ENCODE data around the gene MRPL32. TPM values are rescaled to one million over a fixed set of nuclear protein-coding genes. Genes with fewer than 3 reads are reported as not detected.

The MRPL32 gene
- total RNA-seq, 1 experiment from 2014 or later, result 61.6 TPM

GRCh38 chr7:42925630-42926029 lies 6.5 kb upstream of the MRPL32 start:
- peaks cover 47% of the 10 kb centered on the region for H3K36me3 Mint-ChIP-seq (ENCODE audit: insufficient read depth, unreplicated experiment)
- ChIA-PET CTCF (no interaction called here), POLR2A (no interaction called here)
- no peaks in the 10 kb centered on the region for H3K9me3 Mint-ChIP-seq (ENCODE audit: unreplicated experiment)
- H3K27me3 ChIP-seq (replicated peaks; ENCODE audit: control insufficient read depth, insufficient read depth, low read length), result no peaks in the 10 kb centered on the region
- intact Hi-C loops (cut with micrococcal nuclease; ENCODE audit: unreplicated experiment), result no loop called here
- TF ChIP-seq, protein P1, sequence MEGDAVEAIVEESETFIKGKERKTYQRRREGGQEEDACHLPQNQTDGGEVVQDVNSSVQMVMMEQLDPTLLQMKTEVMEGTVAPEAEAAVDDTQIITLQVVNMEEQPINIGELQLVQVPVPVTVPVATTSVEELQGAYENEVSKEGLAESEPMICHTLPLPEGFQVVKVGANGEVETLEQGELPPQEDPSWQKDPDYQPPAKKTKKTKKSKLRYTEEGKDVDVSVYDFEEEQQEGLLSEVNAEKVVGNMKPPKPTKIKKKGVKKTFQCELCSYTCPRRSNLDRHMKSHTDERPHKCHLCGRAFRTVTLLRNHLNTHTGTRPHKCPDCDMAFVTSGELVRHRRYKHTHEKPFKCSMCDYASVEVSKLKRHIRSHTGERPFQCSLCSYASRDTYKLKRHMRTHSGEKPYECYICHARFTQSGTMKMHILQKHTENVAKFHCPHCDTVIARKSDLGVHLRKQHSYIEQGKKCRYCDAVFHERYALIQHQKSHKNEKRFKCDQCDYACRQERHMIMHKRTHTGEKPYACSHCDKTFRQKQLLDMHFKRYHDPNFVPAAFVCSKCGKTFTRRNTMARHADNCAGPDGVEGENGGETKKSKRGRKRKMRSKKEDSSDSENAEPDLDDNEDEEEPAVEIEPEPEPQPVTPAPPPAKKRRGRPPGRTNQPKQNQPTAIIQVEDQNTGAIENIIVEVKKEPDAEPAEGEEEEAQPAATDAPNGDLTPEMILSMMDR (IDR thresholded peaks at IDR 0.05; ENCODE audit: insufficient read depth in 1 of 2, low read depth in 1 of 2, low read length in 1 of 2, severe bottlenecking in 1 of 2, unreplicated experiment in 1 of 2), result no peak
- no TSS peak for BruUV-seq (replicated peaks)
- peaks cover 6% of the 10 kb centered on the region; the same call in 1 of the 2 replicates for H3K4me1 ChIP-seq
- H3K27me3 Mint-ChIP-seq (ENCODE audit: insufficient read depth, unreplicated experiment), result no peaks in the 10 kb centered on the region
- no peaks in the 10 kb centered on the region for H3K9me3 ChIP-seq
- H3K36me3 ChIP-seq (ENCODE audit: control insufficient read depth, insufficient read depth, low read length), result no peaks in the 10 kb centered on the region
- peaks cover 14% of the 10 kb centered on the region for H3K4me1 Mint-ChIP-seq (ENCODE audit: low read depth, unreplicated experiment)
- no peak overlapping the region for H3K27ac Mint-ChIP-seq (ENCODE audit: unreplicated experiment)
- H3K4me3 ChIP-seq (ENCODE audit: low read depth, low read length), result no peak overlapping the region
- H3K4me3 Mint-ChIP-seq (ENCODE audit: unreplicated experiment), result no peak overlapping the region
- DNase-seq, result no peak

DNA sequence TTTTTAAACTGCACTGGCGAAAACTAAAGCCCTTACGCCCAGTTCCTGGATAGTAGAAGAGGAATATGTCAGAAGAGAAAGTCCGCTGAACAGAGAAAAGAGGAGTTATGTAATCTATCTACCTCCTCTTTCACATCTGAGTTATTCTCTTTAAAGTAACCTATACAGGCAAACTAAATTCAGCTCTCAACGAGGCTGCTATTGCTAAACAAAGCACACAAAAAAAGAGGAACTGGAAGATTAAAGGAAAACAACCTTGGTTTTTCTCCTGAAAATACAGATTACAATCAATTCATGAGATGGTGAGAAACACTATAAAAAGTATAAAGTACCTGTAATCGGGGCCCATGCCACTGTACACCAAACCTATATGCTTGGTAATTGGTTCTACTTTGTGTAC lies 6.0 kb upstream of the MRPL32 start:
- TF ChIP-seq, protein P1 (IDR thresholded peaks at IDR 0.05; ENCODE audit: insufficient read depth in 1 of 2, low read depth in 1 of 2, low read length in 1 of 2, severe bottlenecking in 1 of 2, unreplicated experiment in 1 of 2), result no peak
- intact Hi-C loops (cut with micrococcal nuclease; ENCODE audit: unreplicated experiment), result no loop called here
- no peaks in the 10 kb centered on the region for H3K9me3 ChIP-seq
- CTCF ChIA-PET, result no interaction called here
- no peaks in the 10 kb centered on the region for H3K27me3 ChIP-seq (replicated peaks; ENCODE audit: control insufficient read depth, insufficient read depth, low read length)
- H3K4me1 ChIP-seq, result peaks cover 6% of the 10 kb centered on the region; the same call in 1 of the 2 replicates
- H3K36me3 ChIP-seq (ENCODE audit: control insufficient read depth, insufficient read depth, low read length), result no peaks in the 10 kb centered on the region
- POLR2A ChIA-PET, result no interaction called here
- no peaks in the 10 kb centered on the region for H3K9me3 Mint-ChIP-seq (ENCODE audit: unreplicated experiment)
- peaks cover 14% of the 10 kb centered on the region for H3K4me1 Mint-ChIP-seq (ENCODE audit: low read depth, unreplicated experiment)
- H3K4me3 Mint-ChIP-seq (ENCODE audit: unreplicated experiment), result no peak overlapping the region
- H3K4me3 ChIP-seq (ENCODE audit: low read depth, low read length), result no peak overlapping the region
- BruUV-seq (replicated peaks), result no TSS peak
- DNase-seq, result no peak
- peaks cover 42% of the 10 kb centered on the region for H3K36me3 Mint-ChIP-seq (ENCODE audit: insufficient read depth, unreplicated experiment)
- H3K27ac Mint-ChIP-seq (ENCODE audit: unreplicated experiment), result no peak overlapping the region
- H3K27me3 Mint-ChIP-seq (ENCODE audit: insufficient read depth, unreplicated experiment), result no peaks in the 10 kb centered on the region

DNA sequence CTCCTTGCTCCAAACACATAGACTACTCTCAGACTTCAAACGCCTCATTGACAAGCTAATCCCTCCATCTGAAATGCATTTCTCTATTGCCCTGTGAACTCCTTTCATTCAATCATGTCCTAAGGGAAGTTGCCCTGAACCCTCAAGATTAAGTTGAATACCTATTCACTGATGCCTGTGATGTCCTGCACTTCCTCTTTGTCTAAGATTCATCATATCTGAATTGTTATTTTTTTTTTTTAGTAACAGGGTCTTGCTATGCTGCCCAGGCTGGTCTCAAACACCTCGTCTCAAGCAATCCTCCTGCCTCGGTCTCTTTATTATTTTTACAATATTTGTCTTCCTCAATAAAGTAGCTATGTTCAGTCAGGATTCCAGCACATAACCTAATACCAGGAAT lies 3.4 kb upstream of the MRPL32 start:
- H3K36me3 Mint-ChIP-seq (ENCODE audit: insufficient read depth, unreplicated experiment), result peaks cover 26% of the 10 kb centered on the region
- DNase-seq, result no peak
- H3K4me3 ChIP-seq (ENCODE audit: low read depth, low read length), result no peak overlapping the region
- no peaks in the 10 kb centered on the region for H3K27me3 Mint-ChIP-seq (ENCODE audit: insufficient read depth, unreplicated experiment)
- CTCF ChIA-PET, result interaction anchor here (2.3 kb wide), 1 partner anchor 12 kb away, joined by 6 read pairs; no protein-coding TSS in a partner anchor
- H3K4me1 ChIP-seq, result peaks cover 8% of the 10 kb centered on the region
- TF ChIP-seq, protein P1 (IDR thresholded peaks at IDR 0.05; ENCODE audit: insufficient read depth in 1 of 2, low read depth in 1 of 2, low read length in 1 of 2, severe bottlenecking in 1 of 2, unreplicated experiment in 1 of 2), result no peak
- no peak overlapping the region for H3K27ac Mint-ChIP-seq (ENCODE audit: unreplicated experiment)
- H3K36me3 ChIP-seq (ENCODE audit: control insufficient read depth, insufficient read depth, low read length), result no peaks in the 10 kb centered on the region
- BruUV-seq (replicated peaks), result no TSS peak
- POLR2A ChIA-PET, result no interaction called here
- peaks cover 14% of the 10 kb centered on the region for H3K4me1 Mint-ChIP-seq (ENCODE audit: low read depth, unreplicated experiment)
- H3K9me3 ChIP-seq, result no peaks in the 10 kb centered on the region
- H3K9me3 Mint-ChIP-seq (ENCODE audit: unreplicated experiment), result no peaks in the 10 kb centered on the region
- H3K27me3 ChIP-seq (replicated peaks; ENCODE audit: control insufficient read depth, insufficient read depth, low read length), result no peaks in the 10 kb centered on the region
- intact Hi-C loops (cut with micrococcal nuclease; ENCODE audit: unreplicated experiment), result no loop called here
- no peak overlapping the region for H3K4me3 Mint-ChIP-seq (ENCODE audit: unreplicated experiment)

Measured in Caco-2 (cell line).